IPS-20b (cell line): Measurements from ENCODE around the gene DDX54.

ENCODE experiments used
- H3K27ac ChIP-seq: one replicate; pipeline ENCODE4 v1.5.1; 2013; ENCODE audit warnings: low read length
- H3K27me3 ChIP-seq: 2 replicates; pipeline ENCODE4 v1.6.1; 2013; ENCODE audit warnings: mild to moderate bottlenecking, low read length, inconsistent platforms; ENCODE audit not compliant: insufficient read depth
- H3K36me3 ChIP-seq: 2 replicates; pipeline ENCODE4 v1.6.1; 2013; ENCODE audit warnings: low read depth, mild to moderate bottlenecking, inconsistent platforms, low read length, moderate library complexity; ENCODE audit not compliant: insufficient read depth
- H3K4me1 ChIP-seq: 2 replicates; pipeline ENCODE4 v1.6.1; 2013; ENCODE audit warnings: mild to moderate bottlenecking, control low read depth, inconsistent platforms, low read length, moderate library complexity; ENCODE audit not compliant: insufficient read depth
- H3K4me3 ChIP-seq: 2 replicates; pipeline ENCODE4 v1.5.1; 2013; ENCODE audit warnings: mild to moderate bottlenecking, low read length, inconsistent platforms
- H3K9ac ChIP-seq: 2 replicates; pipeline ENCODE4 v1.6.1; 2013; ENCODE audit warnings: low read depth, mild to moderate bottlenecking, inconsistent platforms, low read length, moderate library complexity
- H3K9me3 ChIP-seq: 2 replicates; pipeline ENCODE4 v1.6.1; 2013; ENCODE audit warnings: mild to moderate bottlenecking, low read depth, low read length, inconsistent platforms; ENCODE audit not compliant: insufficient read depth

Gene DDX54

GRCh38 chr12:113165521-113166450 lies 19.5 kb downstream of the DDX54 start:
- Histone ChIP-seq H3K27me3 (no peaks in the 10 kb centered on the region), H3K36me3 (peaks cover 82% of the 10 kb centered on the region), H3K9me3 (no peaks in the 10 kb centered on the region), H3K27ac (no peak overlapping the region), H3K4me1 (peaks cover 7% of the 10 kb centered on the region; the same call in 1 of the 2 replicates), H3K4me3 (no peak overlapping the region), H3K9ac (no peak overlapping the region)

GRCh38 chr12:113164014-113164413 lies 21.3 kb downstream of the DDX54 start:
- Histone ChIP-seq H3K27me3 (no peaks in the 10 kb centered on the region), H3K4me1 (peaks cover 7% of the 10 kb centered on the region; the same call in 1 of the 2 replicates), H3K36me3 (peaks cover 84% of the 10 kb centered on the region), H3K9me3 (no peaks in the 10 kb centered on the region), H3K9ac (no peak overlapping the region), H3K4me3 (no peak overlapping the region), H3K27ac (no peak overlapping the region)

- peaks cover 7% of the 10 kb centered on the region; the same call in 1 of the 2 replicates for H3K4me1 ChIP-seq
- no peaks in the 10 kb centered on the region for H3K27me3 ChIP-seq
- no peak overlapping the region for H3K4me3 ChIP-seq
- peaks cover 84% of the 10 kb centered on the region for H3K36me3 ChIP-seq
- no peak overlapping the region for H3K9ac ChIP-seq
- H3K27ac ChIP-seq: no peak overlapping the region
- H3K9me3 ChIP-seq: no peaks in the 10 kb centered on the region
These were observed 22.3 kb downstream of the DDX54 start for GRCh38 chr12:113163030-113163360.

GRCh38 chr12:113162102-113163029 lies 22.9 kb downstream of the DDX54 start:
- H3K9me3 ChIP-seq: no peaks in the 10 kb centered on the region
- no peaks in the 10 kb centered on the region for H3K27me3 ChIP-seq
- no peak overlapping the region for H3K9ac ChIP-seq
- no peak overlapping the region for H3K4me3 ChIP-seq
- H3K4me1 ChIP-seq: peaks cover 7% of the 10 kb centered on the region; the same call in 1 of the 2 replicates
- peaks cover 82% of the 10 kb centered on the region for H3K36me3 ChIP-seq
- no peak overlapping the region for H3K27ac ChIP-seq

- no peak overlapping the region for H3K9ac ChIP-seq
These were observed 23.8 kb downstream of the DDX54 start for GRCh38 chr12:113161415-113162016.

GRCh38 chr12:113159937-113160336 lies 25.3 kb downstream of the DDX54 start:
- H3K4me1 ChIP-seq: peaks cover 7% of the 10 kb centered on the region; the same call in 1 of the 2 replicates
- no peaks in the 10 kb centered on the region for H3K9me3 ChIP-seq
- H3K27ac ChIP-seq: no peak overlapping the region
- peaks cover 12% of the 10 kb centered on the region for H3K27me3 ChIP-seq
- H3K4me3 ChIP-seq: no peak overlapping the region
- H3K9ac ChIP-seq: no peak overlapping the region
- peaks cover 57% of the 10 kb centered on the region for H3K36me3 ChIP-seq

More at GRCh38 chr12:113161415-113162016, 23.8 kb downstream of the DDX54 start:
- no peak overlapping the region for H3K27ac ChIP-seq
- no peak overlapping the region for H3K4me3 ChIP-seq
- H3K9me3 ChIP-seq: no peaks in the 10 kb centered on the region
- no peaks in the 10 kb centered on the region for H3K27me3 ChIP-seq
- peaks cover 73% of the 10 kb centered on the region for H3K36me3 ChIP-seq
- peaks cover 7% of the 10 kb centered on the region; the same call in 1 of the 2 replicates for H3K4me1 ChIP-seq

GRCh38 chr12:113158439-113159203 lies 26.7 kb downstream of the DDX54 start:
- H3K9me3 ChIP-seq: no peaks in the 10 kb centered on the region
- peaks cover 25% of the 10 kb centered on the region for H3K27me3 ChIP-seq
- peaks cover 48% of the 10 kb centered on the region for H3K36me3 ChIP-seq
- no peak overlapping the region for H3K4me3 ChIP-seq
- H3K27ac ChIP-seq: no peak overlapping the region
- peaks cover 7% of the 10 kb centered on the region; the same call in 1 of the 2 replicates for H3K4me1 ChIP-seq
- H3K9ac ChIP-seq: no peak overlapping the region

GRCh38 chr12:113157218-113157859 lies 27.9 kb downstream of the DDX54 start:
- Histone ChIP-seq H3K27ac (no peak overlapping the region), H3K9ac (no peak overlapping the region), H3K27me3 (peaks cover 38% of the 10 kb centered on the region), H3K4me1 (peaks cover 5% of the 10 kb centered on the region; the same call in 1 of the 2 replicates), H3K36me3 (peaks cover 35% of the 10 kb centered on the region), H3K4me3 (no peak overlapping the region), H3K9me3 (no peaks in the 10 kb centered on the region)

GRCh38 chr12:113155646-113156045 lies 29.6 kb downstream of the DDX54 start:
- Histone ChIP-seq H3K36me3 (peaks cover 29% of the 10 kb centered on the region), H3K9me3 (no peaks in the 10 kb centered on the region), H3K4me3 (no peak overlapping the region), H3K4me1 (no peaks in the 10 kb centered on the region), H3K27ac (no peak overlapping the region), H3K9ac (no peak overlapping the region), H3K27me3 (peaks cover 51% of the 10 kb centered on the region)

GRCh38 chr12:113155060-113155459 lies 30.2 kb downstream of the DDX54 start:
- Histone ChIP-seq H3K4me1 (no peaks in the 10 kb centered on the region; the same call in 1 of the 2 replicates), H3K4me3 (peak overlapping the region; percentile 61; the same call in 1 of the 2 replicates), H3K9ac (no peak overlapping the region), H3K9me3 (no peaks in the 10 kb centered on the region), H3K27ac (no peak overlapping the region), H3K36me3 (peaks cover 23% of the 10 kb centered on the region), H3K27me3 (peaks cover 57% of the 10 kb centered on the region)
